ENCODE data around the gene RNF183. TPM values are rescaled to one million over a fixed set of nuclear protein-coding genes. Genes with fewer than 3 reads are reported as not detected.

The RNF183 gene
- total RNA-seq, 5 donors from 2014 or later (not counting 1 experiment from before 2014, with no cell fraction given), result 0.73 TPM; not detected in 4

DNA sequence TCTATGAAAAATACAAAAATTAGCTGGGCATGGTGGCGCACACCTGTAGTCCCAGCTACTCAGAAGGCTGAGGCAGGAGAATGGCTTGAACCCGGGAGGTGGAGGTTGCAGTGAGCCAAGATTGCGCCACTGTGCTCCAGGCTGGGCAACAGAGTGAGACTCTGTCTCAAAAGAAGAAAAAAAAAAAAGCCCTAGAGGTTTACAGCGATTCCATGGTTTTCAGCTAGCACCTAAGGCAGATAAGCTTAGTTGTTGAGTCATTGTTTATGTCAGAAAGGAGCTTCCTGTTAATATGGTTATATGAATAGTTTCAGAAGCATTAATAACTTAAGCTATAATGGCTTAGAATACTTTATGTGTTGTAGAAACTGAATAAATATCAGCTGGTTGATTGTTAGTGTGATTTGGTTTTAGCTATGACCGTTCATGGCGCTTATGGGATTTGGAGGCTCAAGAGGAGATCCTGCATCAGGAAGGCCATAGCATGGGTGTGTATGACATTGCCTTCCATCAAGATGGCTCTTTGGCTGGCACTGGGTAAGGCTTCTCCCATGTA, 13.0 kb downstream of the RNF183 start:
- H3K4me3 Mint-ChIP-seq, result no peak overlapping the region
- no peak for DNase-seq
- no peak overlapping the region for H3K27ac ChIP-seq (ENCODE audit: low read length)
- H3K27me3 ChIP-seq (replicated peaks in 1 of 2; ENCODE audit: control insufficient read depth in 2 of 2, extremely low read depth in 1 of 2, insufficient read depth in 2 of 2, low read length in 1 of 2), result no peaks in the 10 kb centered on the region
- H3K36me3 ChIP-seq (ENCODE audit: control insufficient read depth in 2 of 2, extremely low read depth in 1 of 2, insufficient read depth in 1 of 2, low read length in 1 of 2), result peaks cover 10 to 80% of the 10 kb centered on the region in 2 donors
- peaks cover 53% of the 10 kb centered on the region for H3K36me3 Mint-ChIP-seq
- no peak overlapping the region for H3K27ac Mint-ChIP-seq
- H3K4me1 Mint-ChIP-seq, result no peaks in the 10 kb centered on the region
- no peak overlapping the region for H3K4me3 ChIP-seq (ENCODE audit: control insufficient read depth in 1 of 2, extremely low read depth in 1 of 2, low read length in 1 of 2)
- no peaks in the 10 kb centered on the region for H3K27me3 Mint-ChIP-seq
- no peak for ATAC-seq (replicated peaks in 1 of 4)
- H3K9me3 Mint-ChIP-seq, result no peaks in the 10 kb centered on the region
- 88% methylated on average over 3 of the region's 6 CpGs for WGBS (ENCODE audit: insufficient coverage)
- no peaks in the 10 kb centered on the region for H3K9me3 ChIP-seq
- CTCF ChIA-PET, result interaction anchor here (0.5 to 1.2 kb wide), 4 partner anchors 15 to 29 kb away, joined by 3 to 6 read pairs (median 4); partner anchors contain the start of genes CDC26 (in 1 of the 2) and PRPF4 (in 1 of the 2)
- POLR2A ChIA-PET, result no interaction called here
- H3K4me1 ChIP-seq (ENCODE audit: control insufficient read depth in 1 of 2, extremely low read depth in 1 of 2, insufficient read depth in 2 of 2, low read length in 2 of 2), result no peaks in the 10 kb centered on the region

DNA sequence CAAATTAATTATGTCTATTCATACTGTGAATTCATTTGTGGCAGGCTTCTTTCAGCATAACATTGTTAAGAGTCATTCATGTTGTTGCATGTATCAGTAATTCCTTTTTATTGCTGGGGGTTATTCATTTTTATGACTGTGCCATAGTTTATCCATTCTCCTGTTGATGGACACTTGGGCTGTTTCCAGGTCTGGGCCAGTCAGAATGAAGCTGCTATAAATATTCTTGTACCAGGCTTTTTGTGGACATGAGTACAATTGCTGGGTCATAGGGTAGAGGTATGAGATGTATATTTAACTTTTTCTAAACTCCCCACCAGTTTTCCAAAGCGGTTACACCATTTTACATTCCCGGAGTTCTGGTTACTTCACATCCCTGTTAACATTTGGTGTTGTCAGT, 14.1 kb downstream of the RNF183 start:
- no peaks in the 10 kb centered on the region for H3K27me3 Mint-ChIP-seq
- H3K36me3 Mint-ChIP-seq, result peaks cover 61% of the 10 kb centered on the region
- H3K27me3 ChIP-seq (replicated peaks in 1 of 2; ENCODE audit: control insufficient read depth in 2 of 2, extremely low read depth in 1 of 2, insufficient read depth in 2 of 2, low read length in 1 of 2), result no peaks in the 10 kb centered on the region

DNA sequence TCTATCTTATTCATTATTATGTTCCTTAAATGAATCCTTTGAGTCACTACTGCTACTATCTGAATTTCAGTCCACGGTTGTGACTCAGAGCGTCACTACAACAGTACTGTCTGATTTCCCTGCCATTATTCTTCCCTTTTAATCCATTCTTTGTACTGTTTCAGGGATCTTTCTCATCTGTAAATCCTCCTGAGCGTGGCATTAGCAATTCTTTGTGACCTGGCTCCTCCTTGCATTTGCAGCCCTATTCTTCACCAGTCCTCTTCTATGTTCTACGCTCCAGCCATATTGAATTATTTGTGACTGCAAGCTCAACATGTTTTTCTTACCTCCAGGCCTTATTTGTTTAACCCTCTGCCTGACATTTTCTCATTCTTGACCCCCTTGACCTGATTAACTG, 21.8 kb downstream of the RNF183 start:
- H3K4me1 Mint-ChIP-seq, result peaks cover 14 to 27% (median 25%) of the 10 kb centered on the region in 3 donors
- Histone ChIP-seq H3K27ac (ENCODE audit: low read length) (no peak overlapping the region), H3K9me3 (no peaks in the 10 kb centered on the region), H3K36me3 (ENCODE audit: control insufficient read depth in 2 of 2, extremely low read depth in 1 of 2, insufficient read depth in 1 of 2, low read length in 1 of 2) (peaks cover 20 to 77% of the 10 kb centered on the region in 2 donors), H3K27me3 (replicated peaks in 1 of 2; ENCODE audit: control insufficient read depth in 2 of 2, extremely low read depth in 1 of 2, insufficient read depth in 2 of 2, low read length in 1 of 2) (no peaks in the 10 kb centered on the region), H3K4me1 (ENCODE audit: control insufficient read depth in 1 of 2, extremely low read depth in 1 of 2, insufficient read depth in 2 of 2, low read length in 2 of 2) (peaks cover 2 to 6% of the 10 kb centered on the region in 2 experiments), H3K4me3 (ENCODE audit: control insufficient read depth in 1 of 2, extremely low read depth in 1 of 2, low read length in 1 of 2) (no peak overlapping the region)
- peaks cover 59% of the 10 kb centered on the region for H3K36me3 Mint-ChIP-seq
- WGBS (ENCODE audit: insufficient coverage), result 100% methylated on average over 4 of the region's 4 CpGs
- DNase-seq, result no peak
- ChIA-PET POLR2A (interaction anchor here in 1 of 2 donors (0.5 kb wide), 1 partner anchor 68 kb away, joined by 4 read pairs; the partner anchor contains the start of gene BSPRY), CTCF (no interaction called here)
- ATAC-seq (replicated peaks in 1 of 4), result no peak
- H3K27me3 Mint-ChIP-seq, result no peaks in the 10 kb centered on the region
- H3K4me3 Mint-ChIP-seq, result no peak overlapping the region
- H3K27ac Mint-ChIP-seq, result no peak overlapping the region
- H3K9me3 Mint-ChIP-seq, result no peaks in the 10 kb centered on the region

More for the DNA sequence above, 14.1 kb downstream of the RNF183 start:
- H3K4me1 Mint-ChIP-seq, result no peaks in the 10 kb centered on the region
- no peak for ATAC-seq (replicated peaks in 1 of 4)
- POLR2A ChIA-PET, result no interaction called here
- WGBS (ENCODE audit: insufficient coverage), result no CpG with 5 or more reads among the region's 2 CpGs
- H3K4me3 ChIP-seq (ENCODE audit: control insufficient read depth in 1 of 2, extremely low read depth in 1 of 2, low read length in 1 of 2), result no peak overlapping the region
- peaks cover 17 to 88% of the 10 kb centered on the region in 2 donors for H3K36me3 ChIP-seq (ENCODE audit: control insufficient read depth in 2 of 2, extremely low read depth in 1 of 2, insufficient read depth in 1 of 2, low read length in 1 of 2)
- peak overlapping the region in 1 of 2 donors; percentile 7 for H3K27ac Mint-ChIP-seq
- DNase-seq, result no peak
- no peaks in the 10 kb centered on the region for H3K9me3 Mint-ChIP-seq
- H3K9me3 ChIP-seq, result no peaks in the 10 kb centered on the region
- CTCF ChIA-PET, result no interaction called here
- H3K4me1 ChIP-seq (ENCODE audit: control insufficient read depth in 1 of 2, extremely low read depth in 1 of 2, insufficient read depth in 2 of 2, low read length in 2 of 2), result no peaks in the 10 kb centered on the region
- H3K27ac ChIP-seq (ENCODE audit: low read length), result no peak overlapping the region
- no peak overlapping the region for H3K4me3 Mint-ChIP-seq

DNA sequence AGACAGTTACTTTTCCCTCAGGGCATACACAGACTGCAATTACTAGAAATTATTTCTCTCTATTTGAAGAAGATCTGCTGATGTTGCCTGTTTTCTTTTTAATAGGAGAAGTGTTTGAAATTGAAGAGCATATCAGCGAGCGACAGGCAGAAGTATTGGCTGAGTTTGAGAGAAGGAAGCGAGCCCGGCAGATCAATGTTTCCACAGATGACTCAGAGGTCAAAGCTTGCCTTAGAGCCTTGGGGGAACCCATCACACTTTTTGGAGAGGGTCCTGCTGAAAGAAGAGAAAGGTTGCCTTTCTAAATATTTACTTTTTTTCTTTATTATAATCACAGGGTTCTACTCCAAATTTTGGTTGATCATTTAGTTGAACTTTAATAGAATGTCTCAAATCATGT, 24.3 kb downstream of the RNF183 start:
- DNase-seq, result no peak

DNA sequence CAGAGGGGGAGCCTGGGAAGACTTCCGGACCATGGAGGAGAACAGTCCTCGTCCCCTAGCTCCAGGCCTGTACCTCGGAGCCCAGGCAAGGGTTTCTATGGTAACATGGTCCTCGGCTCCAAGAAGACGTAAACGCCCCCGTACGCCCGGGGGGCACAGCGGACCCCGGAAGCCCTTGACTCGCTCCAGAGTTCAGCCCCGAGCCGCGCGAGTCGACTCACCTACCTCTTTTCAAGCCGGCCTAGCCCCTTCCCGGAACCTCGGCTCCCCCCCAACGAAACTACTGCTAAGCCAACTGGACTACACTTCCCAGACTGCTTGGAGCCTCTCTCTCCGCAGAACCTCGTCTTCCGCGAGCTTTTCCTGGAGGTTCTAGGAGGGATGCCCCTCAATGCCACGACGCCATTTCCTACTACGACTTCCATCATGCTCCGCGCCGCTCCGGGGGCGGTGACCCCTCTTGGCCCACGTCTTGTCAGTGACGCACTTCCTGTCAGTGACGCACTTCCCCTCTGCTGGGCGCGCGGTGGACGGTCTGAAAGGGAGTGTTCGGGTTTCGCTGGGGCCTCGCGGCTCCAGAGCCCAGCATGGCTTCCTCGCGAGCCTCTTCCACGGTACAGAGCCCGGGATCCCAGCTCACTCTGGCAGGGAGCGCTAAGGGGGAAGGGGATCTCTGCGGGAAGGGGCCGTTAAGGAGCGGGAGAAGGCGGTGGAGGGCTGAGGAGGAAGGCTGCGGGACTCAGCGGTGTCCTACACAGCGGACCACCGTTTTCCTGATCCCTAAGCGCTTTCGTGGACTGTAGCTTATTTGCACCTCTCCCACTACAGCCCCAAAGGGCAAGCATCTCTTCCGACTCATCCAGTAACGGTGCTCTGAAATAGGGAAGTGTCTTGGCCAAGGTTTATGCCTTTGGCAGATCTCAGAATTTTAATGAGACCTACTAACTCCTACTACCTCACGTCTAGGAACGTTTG, 27.7 kb downstream of the RNF183 start, which contains the start of the genes CDC26 and PRPF4:
Gene CDC26 (minus strand): TSS at position 416 of the 975 bp plus-strand sequence. CDS start 3,065 bp downstream, outside the sequence.
Gene PRPF4 (plus strand): TSS at position 502 of the 975 bp plus-strand sequence. CDS start 86 bp downstream, at position 588.
- Mint-ChIP-seq H3K4me3 (no peak within 1 kb of the TSS), H3K9me3 (no peaks in the 10 kb centered on the region), H3K36me3 (peaks cover 33% of the 10 kb centered on the region), H3K27me3 (no peaks in the 10 kb centered on the region), H3K4me1 (peaks cover 8 to 42% (median 32%) of the 10 kb centered on the region in 3 donors), H3K27ac (no peak within 1 kb of the TSS)
- POLR2A ChIA-PET, result interaction anchor here in 1 of 2 donors (0.5 to 0.9 kb wide), 3 partner anchors 18 to 64 kb away, joined by 3 to 4 read pairs (median 4); partner anchors contain the start of genes FKBP15 and SLC31A1
- CTCF ChIA-PET, result interaction anchor here (0.7 to 3.1 kb wide), 23 partner anchors 15 to 382 kb away, joined by 3 to 31 read pairs (median 6); partner anchors contain the start of genes FKBP15 (in 2 of the 2), SLC31A1 (in 2 of the 2), ALAD (in 1 of the 2) and C9orf43 (in 1 of the 2)
- Histone ChIP-seq H3K27me3 (replicated peaks in 1 of 2; ENCODE audit: control insufficient read depth in 2 of 2, extremely low read depth in 1 of 2, insufficient read depth in 2 of 2, low read length in 1 of 2) (no peaks in the 10 kb centered on the region), H3K4me1 (ENCODE audit: control insufficient read depth in 1 of 2, extremely low read depth in 1 of 2, insufficient read depth in 2 of 2, low read length in 2 of 2) (peaks cover 8 to 9% of the 10 kb centered on the region in 2 experiments), H3K27ac (ENCODE audit: low read length) (peak within 1 kb of the TSS; percentile 89), H3K36me3 (ENCODE audit: control insufficient read depth in 2 of 2, extremely low read depth in 1 of 2, insufficient read depth in 1 of 2, low read length in 1 of 2) (peaks cover 11 to 52% of the 10 kb centered on the region in 2 donors), H3K4me3 (ENCODE audit: control insufficient read depth in 1 of 2, extremely low read depth in 1 of 2, low read length in 1 of 2) (peak within 1 kb of the TSS; percentile 76 to 84), H3K9me3 (no peaks in the 10 kb centered on the region)
- ATAC-seq (replicated peaks in 1 of 4) (peak; percentile 94 to 96 (median 95)), DNase-seq (peak; percentile 81 to 98 (median 94))
- under 1% methylated on average over 48 of the region's 63 CpGs for WGBS (ENCODE audit: insufficient coverage)

More for the DNA sequence above, 24.3 kb downstream of the RNF183 start:
- no peaks in the 10 kb centered on the region for H3K27me3 ChIP-seq (replicated peaks in 1 of 2; ENCODE audit: control insufficient read depth in 2 of 2, extremely low read depth in 1 of 2, insufficient read depth in 2 of 2, low read length in 1 of 2)
- no CpG with 5 or more reads among the region's 4 CpGs for WGBS (ENCODE audit: insufficient coverage)
- Mint-ChIP-seq H3K27ac (peak overlapping the region in 1 of 2 donors; percentile 35), H3K4me3 (no peak overlapping the region), H3K36me3 (peaks cover 46% of the 10 kb centered on the region), H3K9me3 (no peaks in the 10 kb centered on the region), H3K4me1 (peaks cover 14 to 32% (median 27%) of the 10 kb centered on the region in 3 donors), H3K27me3 (no peaks in the 10 kb centered on the region)
- H3K27ac ChIP-seq (ENCODE audit: low read length), result no peak overlapping the region
- peaks cover 13 to 56% of the 10 kb centered on the region in 2 donors for H3K36me3 ChIP-seq (ENCODE audit: control insufficient read depth in 2 of 2, extremely low read depth in 1 of 2, insufficient read depth in 1 of 2, low read length in 1 of 2)
- no peaks in the 10 kb centered on the region for H3K9me3 ChIP-seq
- no peak overlapping the region for H3K4me3 ChIP-seq (ENCODE audit: control insufficient read depth in 1 of 2, extremely low read depth in 1 of 2, low read length in 1 of 2)
- ATAC-seq (replicated peaks in 1 of 4), result no peak
- H3K4me1 ChIP-seq (ENCODE audit: control insufficient read depth in 1 of 2, extremely low read depth in 1 of 2, insufficient read depth in 2 of 2, low read length in 2 of 2), result peaks cover 8 to 9% of the 10 kb centered on the region in 2 experiments
- POLR2A ChIA-PET, result interaction anchor here in 1 of 2 donors (0.9 to 1.2 kb wide), 2 partner anchors 8 to 59 kb away, joined by 3 to 4 read pairs; no protein-coding TSS in a partner anchor
- CTCF ChIA-PET, result interaction anchor here in 1 of 2 donors (0.6 kb wide), 1 partner anchor 93 kb away, joined by 3 read pairs; no protein-coding TSS in a partner anchor
